HTERT RPE-1 (cell line): ENCODE results near the gene NHSL2.

ENCODE experiments used
- in situ Hi-C: fragments of 300-500 bp; cut with MboI; formaldehyde crosslinking; loops from 4 replicates; pipeline ENCODE4 v1.14.3; 2020; ENCODE audit warnings: low sequenced_read_pairs

NHSL2 gene

DNA sequence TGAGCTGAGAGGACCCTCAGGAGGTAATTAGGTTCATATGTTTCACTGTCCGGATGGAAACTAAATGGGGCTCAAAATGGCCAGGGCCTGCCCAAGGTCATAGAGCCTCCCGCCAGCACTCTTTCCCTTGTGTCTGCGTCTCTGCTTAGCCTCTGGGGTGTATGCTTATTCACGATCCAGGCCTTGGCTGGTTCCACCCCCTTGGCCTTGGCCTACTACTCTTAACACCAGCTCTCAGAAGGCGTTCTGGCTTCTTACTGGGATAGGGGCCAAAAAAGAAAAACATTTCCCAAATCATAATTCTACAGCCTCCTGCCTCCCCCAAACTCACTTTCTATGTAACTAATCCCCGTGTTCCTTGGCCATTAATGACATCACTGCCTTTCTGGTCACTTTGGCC is 152.3 kb downstream of the NHSL2 start:
- in situ Hi-C loops = no loop called here

GRCh38 chrX:72069350-72070160 is 158.9 kb downstream of the NHSL2 start:
- in situ Hi-C loops = no loop called here

GRCh38 chrX:72071213-72071612 is 160.6 kb downstream of the NHSL2 start:
- in situ Hi-C loops = no loop called here

DNA sequence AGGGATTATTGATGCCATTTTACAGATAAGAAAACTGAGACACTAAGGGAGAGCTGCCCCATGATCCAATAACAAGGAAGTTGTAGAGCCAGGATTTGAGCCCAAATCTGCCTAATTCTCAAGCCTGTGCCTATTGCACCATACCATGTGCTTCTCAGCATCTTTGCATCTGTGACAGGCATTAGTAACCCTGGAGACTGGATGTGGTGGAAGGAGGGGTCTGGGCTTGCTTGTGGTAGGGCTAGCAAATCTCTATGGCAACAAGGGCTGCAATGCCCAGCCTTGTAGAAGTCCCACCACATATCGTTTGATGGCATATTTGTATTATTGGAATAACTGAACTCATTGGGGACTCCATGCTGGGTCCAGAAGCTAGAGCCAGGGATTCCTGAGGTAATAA is 163.0 kb downstream of the NHSL2 start:
- in situ Hi-C loops = no loop called here

GRCh38 chrX:72078411-72078810 is 167.8 kb downstream of the NHSL2 start:
- in situ Hi-C loops = no loop called here

- in situ Hi-C loops = no loop called here
Observed at GRCh38 chrX:72079607-72080006, 169.0 kb downstream of the NHSL2 start.

GRCh38 chrX:72080150-72080549 is 169.5 kb downstream of the NHSL2 start:
- in situ Hi-C loops = no loop called here

- in situ Hi-C loops = no loop called here
Observed at GRCh38 chrX:72080800-72081199, 170.2 kb downstream of the NHSL2 start.

DNA sequence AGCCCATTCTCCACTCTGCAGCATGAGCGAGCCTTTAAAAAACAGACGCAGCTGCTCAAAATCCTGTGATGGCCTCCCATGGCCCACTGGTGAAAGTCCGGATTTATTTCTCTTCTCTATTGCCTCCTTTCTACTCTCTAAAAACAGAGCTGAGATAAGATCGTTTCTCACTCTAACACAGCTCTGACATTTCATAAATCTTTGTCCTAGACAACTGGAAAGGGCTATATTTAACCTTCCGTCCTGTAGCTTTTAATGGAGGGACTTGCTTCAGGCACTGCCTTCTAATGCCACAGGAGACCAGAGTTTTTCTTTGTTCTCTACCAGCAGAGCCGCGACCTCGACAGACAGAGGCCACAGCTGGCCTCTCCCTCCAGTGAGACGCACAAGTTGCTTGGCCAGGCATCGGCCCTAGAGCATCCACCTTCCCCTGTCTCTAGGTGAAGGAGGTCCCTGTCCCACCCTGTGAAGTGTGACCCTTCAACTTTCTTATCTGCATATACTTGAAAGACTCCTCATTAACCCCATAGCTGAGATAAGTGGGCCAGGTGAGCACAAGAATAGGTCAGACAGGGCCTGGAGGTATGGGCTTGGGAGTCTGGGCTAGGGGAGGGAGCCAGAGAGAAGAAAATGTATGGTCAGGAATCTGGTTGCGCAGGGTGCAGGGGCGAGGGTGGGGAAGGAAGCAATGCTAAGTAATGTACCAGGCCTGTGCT is 171.1 kb downstream of the NHSL2 start:
- in situ Hi-C loops = no loop called here

DNA sequence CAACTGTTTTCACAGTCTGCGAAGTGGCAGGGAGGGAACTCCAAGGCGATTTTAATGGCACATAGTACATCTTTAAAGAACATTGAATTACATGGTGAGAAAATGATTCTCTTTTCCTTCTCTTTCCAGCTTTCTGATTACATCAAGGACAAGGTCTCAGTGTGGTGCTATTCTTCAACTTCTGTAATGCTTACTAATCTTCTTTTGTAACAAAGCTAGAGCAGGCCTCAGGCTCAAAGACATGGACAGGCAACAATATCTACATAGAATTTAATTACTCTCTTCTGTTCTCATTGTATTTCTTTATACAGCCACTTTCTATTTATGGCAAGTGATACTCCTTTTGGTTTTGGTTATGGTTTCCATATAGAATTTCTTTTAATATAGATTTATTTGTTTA is 172.6 kb downstream of the NHSL2 start:
- in situ Hi-C loops = no loop called here

DNA sequence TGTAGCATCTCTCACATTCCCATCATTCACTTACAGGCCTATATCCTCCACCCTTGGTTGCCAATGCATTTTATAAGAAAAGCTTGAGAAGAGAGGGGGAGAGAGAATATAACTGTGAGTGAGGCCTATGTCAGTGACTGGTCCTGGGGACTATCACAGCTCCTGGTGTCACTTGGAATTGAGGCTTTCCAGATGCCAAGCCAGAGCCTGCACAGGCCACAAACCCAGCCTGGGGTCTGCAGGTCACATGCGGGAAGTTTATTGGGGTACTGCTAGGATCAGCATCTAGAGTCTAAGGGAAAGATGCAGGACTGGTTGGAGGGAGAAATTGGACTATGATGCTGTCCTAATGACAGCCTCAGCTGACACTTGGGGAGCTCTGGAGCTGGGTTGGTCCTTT is 173.5 kb downstream of the NHSL2 start:
- in situ Hi-C loops = no loop called here

GRCh38 chrX:72086995-72087394 is 176.3 kb downstream of the NHSL2 start:
- in situ Hi-C loops = no loop called here

DNA sequence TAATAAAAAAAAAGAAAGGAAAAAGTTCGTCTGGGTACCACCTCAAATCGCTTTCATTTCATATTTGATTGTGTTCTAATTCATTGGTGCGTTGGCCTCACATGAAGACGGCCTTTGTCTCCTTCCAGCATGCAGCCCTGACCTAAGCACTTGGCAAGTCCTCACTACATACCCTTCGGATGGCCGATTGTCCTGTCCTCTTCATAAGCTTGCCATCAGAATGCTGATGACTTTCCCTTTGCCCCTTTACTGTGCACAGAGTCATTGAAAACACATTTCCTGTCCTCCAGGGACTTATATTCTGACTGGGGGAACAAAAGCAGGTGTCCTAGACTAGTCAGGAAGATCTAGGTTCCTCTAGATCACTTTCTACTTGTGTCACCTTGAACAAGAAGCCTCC is 178.1 kb downstream of the NHSL2 start:
- in situ Hi-C loops = no loop called here

DNA sequence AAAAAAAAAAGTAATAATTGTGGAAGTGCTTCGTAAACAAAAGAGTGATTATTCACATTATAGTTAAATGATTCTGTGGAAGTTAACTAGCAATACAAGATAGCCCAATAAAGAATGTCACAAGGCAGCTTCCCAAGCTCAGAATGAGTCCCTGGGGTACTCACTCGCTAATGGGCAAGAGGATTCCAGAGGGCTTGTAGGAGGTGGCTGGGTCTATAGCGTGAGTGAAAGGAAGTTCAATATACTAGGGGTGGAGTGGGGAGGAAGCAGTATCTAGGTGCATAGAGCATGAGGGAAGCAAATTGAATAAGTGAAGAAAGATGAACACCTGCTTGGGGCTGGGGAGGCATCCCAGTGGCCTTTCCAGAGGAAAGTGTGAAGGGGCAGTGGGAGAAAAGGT is 178.6 kb downstream of the NHSL2 start:
- in situ Hi-C loops = no loop called here

DNA sequence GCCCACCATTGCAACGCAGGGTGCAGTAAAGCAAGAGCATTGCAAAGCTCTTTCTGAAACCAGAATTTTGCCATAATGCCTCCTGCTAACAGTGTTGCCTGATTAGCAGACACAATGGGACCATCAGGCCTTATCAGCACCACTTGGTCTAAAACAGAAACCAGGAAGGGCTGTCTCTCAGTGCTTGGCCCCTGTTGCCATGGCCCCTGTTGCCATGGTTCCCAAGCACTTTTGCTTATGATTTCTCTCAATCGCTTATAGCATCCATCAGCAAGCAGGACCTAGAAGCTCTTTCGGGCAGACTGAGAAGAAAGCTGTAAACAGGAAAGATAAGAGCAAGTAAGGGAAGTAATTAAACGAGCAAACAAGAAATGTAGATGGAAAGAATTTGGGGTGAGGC is 184.2 kb downstream of the NHSL2 start:
- in situ Hi-C loops = no loop called here

DNA sequence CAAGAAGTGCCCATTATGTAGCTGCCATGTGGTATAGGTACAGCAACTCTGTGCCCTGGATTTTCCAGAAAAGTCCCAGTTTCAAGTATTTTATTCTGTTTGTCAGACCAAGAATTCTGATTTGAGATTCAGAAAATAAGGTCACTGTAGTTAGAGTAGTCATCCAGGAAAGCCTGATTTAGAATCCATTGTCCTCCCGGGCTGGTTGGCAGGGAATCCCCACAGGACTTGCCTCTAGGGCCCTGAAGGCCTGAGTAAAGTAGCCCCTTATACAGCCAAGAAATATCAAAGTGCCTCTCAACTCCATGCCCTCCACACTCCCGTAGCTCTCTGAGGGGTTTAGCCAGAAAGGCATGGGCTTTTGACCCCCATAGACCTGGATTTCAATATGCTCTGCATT is 184.7 kb downstream of the NHSL2 start:
- in situ Hi-C loops = no loop called here

- in situ Hi-C loops = no loop called here
Observed at GRCh38 chrX:72097098-72097497, 186.5 kb downstream of the NHSL2 start.

GRCh38 chrX:72100051-72100755 is 189.6 kb downstream of the NHSL2 start:
- in situ Hi-C loops = no loop called here

- in situ Hi-C loops = no loop called here
Observed at GRCh38 chrX:72100824-72101351, 190.2 kb downstream of the NHSL2 start.

- in situ Hi-C loops = no loop called here
Observed at GRCh38 chrX:72101597-72102037, 191.0 kb downstream of the NHSL2 start.

DNA sequence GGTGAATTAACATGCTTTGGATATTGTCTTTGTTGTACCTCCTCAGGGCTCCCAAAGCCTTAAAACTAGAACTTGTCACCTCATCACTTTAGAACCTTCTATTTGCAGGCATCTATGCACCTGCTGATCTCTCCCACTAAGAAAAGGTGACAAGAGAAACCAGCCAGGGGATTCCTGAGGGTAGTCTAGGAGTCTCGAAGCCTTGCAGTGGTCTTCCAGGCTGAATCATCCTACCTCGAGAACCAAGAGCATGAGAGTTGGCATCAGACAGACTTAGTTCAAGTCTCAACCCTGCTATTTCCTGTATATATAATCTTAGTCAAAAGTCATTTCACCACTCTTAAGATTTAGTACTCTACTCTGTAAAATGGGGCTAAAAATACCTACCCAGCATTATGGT is 191.5 kb downstream of the NHSL2 start:
- in situ Hi-C loops = no loop called here

- in situ Hi-C loops = no loop called here
Observed at GRCh38 chrX:72102760-72103159, 192.1 kb downstream of the NHSL2 start.
